Liver (tissue), 9 donors: Measurements from ENCODE around the gene RCAN2. TPM values are rescaled to one million over a fixed set of nuclear protein-coding genes. Genes with fewer than 3 reads are reported as not detected.

ENCODE experiments used
- DNase-seq: peaks from one replicate; pipeline ENCODE4 v3.0.0-alpha.2; 2017; ENCODE audit warnings: low spot score
- H3K27ac ChIP-seq, 2 donors: one replicate each; pipeline ENCODE4 v1.7.0; 2013; ENCODE audit warnings: inconsistent platforms in 2 of 2, low read length in 2 of 2, control low read depth in 1 of 2, low read depth in 1 of 2, mild to moderate bottlenecking in 1 of 2
- H3K27me3 ChIP-seq, 4 donors: one replicate each; pipeline versions ENCODE4 v1.6.1 to v1.7.0; 2013; ENCODE audit warnings: low read length in 3 of 4, inconsistent platforms in 1 of 4, mild to moderate bottlenecking in 1 of 4, moderate library complexity in 1 of 4; ENCODE audit not compliant: control insufficient read depth in 4 of 4, insufficient read depth in 4 of 4
- H3K36me3 ChIP-seq, 4 donors: one replicate each; pipeline versions ENCODE4 v1.6.1 to v1.7.0; 2013; ENCODE audit warnings: low read length in 3 of 4, mild to moderate bottlenecking in 3 of 4, low read depth in 1 of 4, moderate library complexity in 1 of 4; ENCODE audit not compliant: control insufficient read depth in 4 of 4, insufficient read depth in 3 of 4
- H3K4me1 ChIP-seq, 4 donors: one replicate each; pipeline versions ENCODE4 v1.6.1 to v1.7.0; 2013; ENCODE audit warnings: low read length in 3 of 4, mild to moderate bottlenecking in 3 of 4, moderate library complexity in 1 of 4; ENCODE audit not compliant: control insufficient read depth in 4 of 4, insufficient read depth in 4 of 4
- H3K4me3 ChIP-seq, 3 donors: one replicate each; pipeline versions ENCODE4 v1.6.1 to v1.7.0; 2013; ENCODE audit warnings: low read length in 3 of 3, control low read depth in 1 of 3, low read depth in 1 of 3, mild to moderate bottlenecking in 1 of 3
- H3K9ac ChIP-seq, 2 donors: one replicate each; pipeline ENCODE4 v1.7.0; 2013; ENCODE audit warnings: low read length in 2 of 2, mild to moderate bottlenecking in 2 of 2, moderate library complexity in 2 of 2, control low read depth in 1 of 2, low read depth in 1 of 2
- H3K9me3 ChIP-seq, 4 donors: one replicate each; pipeline versions ENCODE4 v1.6.1 to v1.7.0; 2013; ENCODE audit warnings: low read length in 3 of 4; ENCODE audit not compliant: control insufficient read depth in 4 of 4
- EGR1 ChIP-seq, 2 donors: IDR thresholded peaks; 2 replicates each; pipeline ENCODE4 v1.6.1; 2016 to 2018; ENCODE audit warnings: antibody characterized with exemption in 2 of 2, low read depth in 2 of 2
- FOXA1 ChIP-seq: IDR thresholded peaks from 2 replicates; pipeline ENCODE4 v1.6.1; 2016; ENCODE audit warnings: antibody characterized with exemption
- FOXA2 ChIP-seq: IDR thresholded peaks from 2 replicates; pipeline ENCODE4 v1.6.1; 2016; ENCODE audit warnings: antibody characterized with exemption
- GABPA ChIP-seq, 2 donors: IDR thresholded peaks in 1 of 2; conservative IDR thresholded peaks in 1 of 2; 2 replicates each; pipeline ENCODE4 v1.6.1; 2016; ENCODE audit warnings: antibody characterized with exemption in 2 of 2, mild to moderate bottlenecking in 1 of 2, moderate library complexity in 1 of 2
- HNF4A ChIP-seq, 2 donors: conservative IDR thresholded peaks; 2 replicates each; pipeline ENCODE4 v1.6.1; 2016; ENCODE audit warnings: antibody characterized with exemption in 2 of 2, mild to moderate bottlenecking in 2 of 2
- HNF4G ChIP-seq: IDR thresholded peaks from 2 replicates; pipeline ENCODE4 v1.6.1; 2016; ENCODE audit warnings: antibody characterized with exemption
- JUND ChIP-seq, 2 donors: IDR thresholded peaks; 2 replicates each; pipeline ENCODE4 v1.6.1; 2016; ENCODE audit warnings: antibody characterized with exemption in 2 of 2
- NR2F2 ChIP-seq: IDR thresholded peaks from 2 replicates; pipeline ENCODE4 v1.6.1; 2016; ENCODE audit warnings: antibody characterized with exemption
- RXRA ChIP-seq, 2 donors: IDR thresholded peaks; 2 replicates each; pipeline ENCODE4 v1.6.1; 2017 to 2018; ENCODE audit warnings: antibody characterized with exemption in 2 of 2, mild to moderate bottlenecking in 1 of 2
- SP1 ChIP-seq: IDR thresholded peaks from 2 replicates; pipeline ENCODE4 v1.6.1; 2018; ENCODE audit warnings: antibody characterized with exemption, mild to moderate bottlenecking
- TAF1 ChIP-seq: conservative IDR thresholded peaks from 2 replicates; pipeline ENCODE4 v1.6.1; 2016; ENCODE audit warnings: antibody characterized with exemption, mild to moderate bottlenecking
- YY1 ChIP-seq: IDR thresholded peaks from 2 replicates; pipeline ENCODE4 v1.6.1; 2016; ENCODE audit warnings: antibody characterized with exemption, mild to moderate bottlenecking
- WGBS: extraction: QIAGEN DNeasy Blood & Tissue Kit; methylation state at CpG from one replicate; pipeline ENCODE4 v1.1.7; 2013; 5-methylcytosine and 5-hydroxymethylcytosine counted together
- polyA plus RNA-seq, 2 donors: library from polyadenylated mRNA; stranded (reverse) in 1 of 2; unstranded in 1 of 2; fragments of 200-250 nt in 1 of 2; fragments of >200 nt in 1 of 2; fragmentation: Nextera tagmentation in 1 of 2; extraction: Ambion mirVana in 1 of 2; gene quantifications; one replicate each; pipeline versions ENCODE4 v1.2.1 to v1.2.3, GENCODE V29; 2013 to 2015
- total RNA-seq, 2 donors: library from RNA; depleted of rRNA; stranded (reverse); fragments of >200 nt; gene quantifications; one replicate each; pipeline ENCODE4 v1.2.3, GENCODE V29; 2014
- TF ChIP-seq, protein P1 (sequence below): fragments of 150-350 bp; IDR thresholded peaks from 2 replicates; pipeline ENCODE4 v1.5.1; 2017; ENCODE audit warnings: improper control_type of control experiment, low read depth, low read length; ENCODE audit not compliant: missing input control
- TF ChIP-seq, protein P2 (sequence below): IDR thresholded peaks from 2 replicates; pipeline ENCODE4 v1.6.1; 2016; ENCODE audit warnings: antibody characterized with exemption
- TF ChIP-seq, protein P3 (sequence below): IDR thresholded peaks from 2 replicates; pipeline ENCODE4 v1.6.1; 2016; ENCODE audit warnings: antibody characterized with exemption
- TF ChIP-seq, protein P4 (sequence below): IDR thresholded peaks from 2 replicates; pipeline ENCODE4 v1.6.1; 2016; ENCODE audit warnings: antibody characterized with exemption
- TF ChIP-seq, protein P5 (sequence below): IDR thresholded peaks from 2 replicates; pipeline ENCODE4 v1.6.1; 2016; ENCODE audit warnings: antibody characterized with exemption, mild to moderate bottlenecking
- donor health status: healthy.
- donor health status: healthy.
- donor health status: healthy.
- donor health status: healthy.
- donor health status: healthy.

RCAN2 gene
- total and polyA plus RNA-seq, 4 donors: 0.19 to 8.2 (median 2.4) TPM

DNA sequence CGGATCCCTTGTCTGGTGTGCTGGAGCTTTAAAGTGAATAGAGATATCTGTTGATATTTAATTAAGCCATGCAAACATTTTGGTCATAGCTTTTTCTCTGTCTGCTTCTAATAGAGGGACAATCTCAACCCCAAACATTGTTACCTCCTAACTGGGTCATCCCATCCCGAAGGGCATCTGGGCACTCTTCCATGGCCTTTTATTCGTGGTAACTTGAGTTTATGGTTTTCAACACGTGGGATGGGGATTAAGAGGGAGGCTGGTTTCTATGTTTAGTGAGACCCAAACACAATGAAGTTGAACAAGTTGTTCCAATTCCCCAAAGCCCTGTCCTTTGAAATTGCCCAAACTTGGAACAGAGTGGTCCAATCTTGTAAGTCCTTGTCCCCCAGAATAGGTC is 319.1 kb downstream of the RCAN2 start:
- no peak overlapping the region for H3K4me3 ChIP-seq
- H3K9me3 ChIP-seq: no peaks in the 10 kb centered on the region
- no peak overlapping the region for H3K27ac ChIP-seq
- H3K27me3 ChIP-seq: no peaks in the 10 kb centered on the region
- H3K9ac ChIP-seq: no peak overlapping the region
- TF ChIP-seq JUND (IDR thresholded peaks at IDR 0.05) (no peak), TAF1 (no peak), HNF4G (no peak), SP1 (no peak), FOXA1 (no peak), NR2F2 (no peak), RXRA (IDR thresholded peaks at IDR 0.05) (no peak), FOXA2 (no peak), HNF4A (conservative IDR thresholded peaks at IDR 0.05) (no peak), EGR1 (IDR thresholded peaks at IDR 0.05; ENCODE audit: low read depth in 2 of 2) (no peak), YY1 (no peak), GABPA (IDR thresholded peaks at IDR 0.05 in 1 of 2, conservative IDR thresholded peaks at IDR 0.05 in 1 of 2) (no peak)
- TF ChIP-seq, protein P1, sequence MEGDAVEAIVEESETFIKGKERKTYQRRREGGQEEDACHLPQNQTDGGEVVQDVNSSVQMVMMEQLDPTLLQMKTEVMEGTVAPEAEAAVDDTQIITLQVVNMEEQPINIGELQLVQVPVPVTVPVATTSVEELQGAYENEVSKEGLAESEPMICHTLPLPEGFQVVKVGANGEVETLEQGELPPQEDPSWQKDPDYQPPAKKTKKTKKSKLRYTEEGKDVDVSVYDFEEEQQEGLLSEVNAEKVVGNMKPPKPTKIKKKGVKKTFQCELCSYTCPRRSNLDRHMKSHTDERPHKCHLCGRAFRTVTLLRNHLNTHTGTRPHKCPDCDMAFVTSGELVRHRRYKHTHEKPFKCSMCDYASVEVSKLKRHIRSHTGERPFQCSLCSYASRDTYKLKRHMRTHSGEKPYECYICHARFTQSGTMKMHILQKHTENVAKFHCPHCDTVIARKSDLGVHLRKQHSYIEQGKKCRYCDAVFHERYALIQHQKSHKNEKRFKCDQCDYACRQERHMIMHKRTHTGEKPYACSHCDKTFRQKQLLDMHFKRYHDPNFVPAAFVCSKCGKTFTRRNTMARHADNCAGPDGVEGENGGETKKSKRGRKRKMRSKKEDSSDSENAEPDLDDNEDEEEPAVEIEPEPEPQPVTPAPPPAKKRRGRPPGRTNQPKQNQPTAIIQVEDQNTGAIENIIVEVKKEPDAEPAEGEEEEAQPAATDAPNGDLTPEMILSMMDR: no peak
- TF ChIP-seq, protein P2, sequence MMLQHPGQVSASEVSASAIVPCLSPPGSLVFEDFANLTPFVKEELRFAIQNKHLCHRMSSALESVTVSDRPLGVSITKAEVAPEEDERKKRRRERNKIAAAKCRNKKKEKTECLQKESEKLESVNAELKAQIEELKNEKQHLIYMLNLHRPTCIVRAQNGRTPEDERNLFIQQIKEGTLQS: no peak
- TF ChIP-seq, protein P3, sequence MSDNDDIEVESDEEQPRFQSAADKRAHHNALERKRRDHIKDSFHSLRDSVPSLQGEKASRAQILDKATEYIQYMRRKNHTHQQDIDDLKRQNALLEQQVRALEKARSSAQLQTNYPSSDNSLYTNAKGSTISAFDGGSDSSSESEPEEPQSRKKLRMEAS: no peak
- TF ChIP-seq, protein P4, sequence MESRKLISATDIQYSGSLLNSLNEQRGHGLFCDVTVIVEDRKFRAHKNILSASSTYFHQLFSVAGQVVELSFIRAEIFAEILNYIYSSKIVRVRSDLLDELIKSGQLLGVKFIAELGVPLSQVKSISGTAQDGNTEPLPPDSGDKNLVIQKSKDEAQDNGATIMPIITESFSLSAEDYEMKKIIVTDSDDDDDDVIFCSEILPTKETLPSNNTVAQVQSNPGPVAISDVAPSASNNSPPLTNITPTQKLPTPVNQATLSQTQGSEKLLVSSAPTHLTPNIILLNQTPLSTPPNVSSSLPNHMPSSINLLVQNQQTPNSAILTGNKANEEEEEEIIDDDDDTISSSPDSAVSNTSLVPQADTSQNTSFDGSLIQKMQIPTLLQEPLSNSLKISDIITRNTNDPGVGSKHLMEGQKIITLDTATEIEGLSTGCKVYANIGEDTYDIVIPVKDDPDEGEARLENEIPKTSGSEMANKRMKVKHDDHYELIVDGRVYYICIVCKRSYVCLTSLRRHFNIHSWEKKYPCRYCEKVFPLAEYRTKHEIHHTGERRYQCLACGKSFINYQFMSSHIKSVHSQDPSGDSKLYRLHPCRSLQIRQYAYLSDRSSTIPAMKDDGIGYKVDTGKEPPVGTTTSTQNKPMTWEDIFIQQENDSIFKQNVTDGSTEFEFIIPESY: no peak
- TF ChIP-seq, protein P5, sequence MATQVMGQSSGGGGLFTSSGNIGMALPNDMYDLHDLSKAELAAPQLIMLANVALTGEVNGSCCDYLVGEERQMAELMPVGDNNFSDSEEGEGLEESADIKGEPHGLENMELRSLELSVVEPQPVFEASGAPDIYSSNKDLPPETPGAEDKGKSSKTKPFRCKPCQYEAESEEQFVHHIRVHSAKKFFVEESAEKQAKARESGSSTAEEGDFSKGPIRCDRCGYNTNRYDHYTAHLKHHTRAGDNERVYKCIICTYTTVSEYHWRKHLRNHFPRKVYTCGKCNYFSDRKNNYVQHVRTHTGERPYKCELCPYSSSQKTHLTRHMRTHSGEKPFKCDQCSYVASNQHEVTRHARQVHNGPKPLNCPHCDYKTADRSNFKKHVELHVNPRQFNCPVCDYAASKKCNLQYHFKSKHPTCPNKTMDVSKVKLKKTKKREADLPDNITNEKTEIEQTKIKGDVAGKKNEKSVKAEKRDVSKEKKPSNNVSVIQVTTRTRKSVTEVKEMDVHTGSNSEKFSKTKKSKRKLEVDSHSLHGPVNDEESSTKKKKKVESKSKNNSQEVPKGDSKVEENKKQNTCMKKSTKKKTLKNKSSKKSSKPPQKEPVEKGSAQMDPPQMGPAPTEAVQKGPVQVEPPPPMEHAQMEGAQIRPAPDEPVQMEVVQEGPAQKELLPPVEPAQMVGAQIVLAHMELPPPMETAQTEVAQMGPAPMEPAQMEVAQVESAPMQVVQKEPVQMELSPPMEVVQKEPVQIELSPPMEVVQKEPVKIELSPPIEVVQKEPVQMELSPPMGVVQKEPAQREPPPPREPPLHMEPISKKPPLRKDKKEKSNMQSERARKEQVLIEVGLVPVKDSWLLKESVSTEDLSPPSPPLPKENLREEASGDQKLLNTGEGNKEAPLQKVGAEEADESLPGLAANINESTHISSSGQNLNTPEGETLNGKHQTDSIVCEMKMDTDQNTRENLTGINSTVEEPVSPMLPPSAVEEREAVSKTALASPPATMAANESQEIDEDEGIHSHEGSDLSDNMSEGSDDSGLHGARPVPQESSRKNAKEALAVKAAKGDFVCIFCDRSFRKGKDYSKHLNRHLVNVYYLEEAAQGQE: no peak
- no peaks in the 10 kb centered on the region for H3K36me3 ChIP-seq
- peaks cover 6 to 7% (median 6%) of the 10 kb centered on the region in 4 donors for H3K4me1 ChIP-seq
- 89% methylated on average over 4 of the region's 4 CpGs for WGBS
- DNase-seq: no peak

Other genes starting within 250 kb of the RCAN2 start
- gene CYP39A1, start 161.4 kb upstream of the RCAN2 start, total RNA-seq: 10 to 100 TPM; 10.8 to 18.3 TPM
- 10 to 100 TPM; 12.0 to 29.8 TPM for gene CYP39A1, start 161.4 kb upstream of the RCAN2 start, polyA plus RNA-seq
- 10 to 100 TPM in 1 of 2 donors, 1 to 10 TPM in 1; 4.8 to 24.2 TPM for gene SLC25A27, start 161.5 kb upstream of the RCAN2 start, total RNA-seq
- 1 to 10 TPM; 2.5 to 5.0 TPM for gene SLC25A27, start 161.5 kb upstream of the RCAN2 start, polyA plus RNA-seq
- 1 to 10 TPM in 1 of 2 donors, under 1 TPM in 1; 0.09 to 2.0 TPM for gene TDRD6, start 196.4 kb upstream of the RCAN2 start, total RNA-seq
- under 1 TPM; 0.07 to 0.97 TPM for gene TDRD6, start 196.4 kb upstream of the RCAN2 start, polyA plus RNA-seq
- gene PLA2G7, start 243.9 kb upstream of the RCAN2 start, total RNA-seq: 10 to 100 TPM in 1 of 2 donors, under 1 TPM in 1; 0.84 to 24.7 TPM
- gene PLA2G7, start 243.9 kb upstream of the RCAN2 start, polyA plus RNA-seq: 1 to 10 TPM in 1 of 2 donors, under 1 TPM in 1; 0.35 to 1.8 TPM